DMS114 treated with DMSO at 0.1 percent for 48 hours (cell line): Measurements from ENCODE around the gene NFIX.
"Not testable (repeated sequence)": the region's sequence is repeated elsewhere in the genome, so short reads cannot be mapped to it uniquely, and the experiment has no call there.

Experiments used
- DNase-seq: peaks from one replicate; lab custom pipeline; 2025; ENCODE audit not compliant: unreplicated experiment; lab: John Stamatoyannopoulos, UW

The NFIX gene

GRCh38 chr19:12994701-12995595 lies at the start of gene NFIX:
NFIX (plus strand) TSS chr19:12995475; CDS start chr19:12995838, 363 bp downstream.
- no peak for DNase-seq

- DNase-seq: peak; percentile 81
Measured at GRCh38 chr19:12945479-12946091, 49.7 kb upstream of the NFIX start, which contains the start of gene RAD23A. RAD23A (plus strand) TSS chr19:12945862; CDS start chr19:12945949, 87 bp downstream.

GRCh38 chr19:12946092-12946721 lies 49.1 kb upstream of the NFIX start:
- no peak for DNase-seq

GRCh38 chr19:12946731-12947496 lies 48.4 kb upstream of the NFIX start:
- no peak for DNase-seq

- no peak for DNase-seq
Measured at GRCh38 chr19:12947702-12948611, 47.3 kb upstream of the NFIX start.

GRCh38 chr19:12948612-12949362 lies 46.5 kb upstream of the NFIX start:
- DNase-seq: no peak

- DNase-seq: no peak
Measured at GRCh38 chr19:12949363-12950283, 45.7 kb upstream of the NFIX start.

- DNase-seq: not testable (repeated sequence)
Measured at GRCh38 chr19:12952050-12952449, 43.2 kb upstream of the NFIX start.

- DNase-seq: no peak
Measured at GRCh38 chr19:12952488-12953137, 42.7 kb upstream of the NFIX start.

GRCh38 chr19:12953138-12953798 lies 42.0 kb upstream of the NFIX start:
- no peak for DNase-seq

GRCh38 chr19:12953799-12954611 lies 41.3 kb upstream of the NFIX start:
- no peak for DNase-seq

- no peak for DNase-seq
Measured at GRCh38 chr19:12954612-12954962, 40.7 kb upstream of the NFIX start.

GRCh38 chr19:12955575-12955974 lies 39.7 kb upstream of the NFIX start:
- not testable (repeated sequence) for DNase-seq

- no peak for DNase-seq
Measured at GRCh38 chr19:12955996-12956395, 39.3 kb upstream of the NFIX start.

GRCh38 chr19:12956446-12957388 lies 38.6 kb upstream of the NFIX start, which contains the start of gene GADD45GIP1:
GADD45GIP1 (minus strand) TSS chr19:12957223; CDS start chr19:12957212, 11 bp downstream.
- peak; percentile 37 for DNase-seq
